Omental fat pad (tissue), 4 donors: ENCODE data around the gene FSD1. TPM values are rescaled to one million over a fixed set of nuclear protein-coding genes. Genes with fewer than 3 reads are reported as not detected.

ENCODE experiments used
- total RNA-seq, 4 donors: library from RNA; depleted of rRNA; stranded (reverse); fragments of >200 nt; gene quantifications; one replicate each; pipeline ENCODE4 v1.1.0, GENCODE V29; 2016

Gene FSD1
- total RNA-seq, 4 donors from 2014 or later, result not detected

Other genes with a start within 250 kb of the FSD1 start
- 10 to 100 TPM; 33.3 to 53.3 (median 38.4) TPM for gene ZBTB7A, start 237.7 kb upstream of the FSD1 start, total RNA-seq
- gene MAP2K2, start 180.5 kb upstream of the FSD1 start, total RNA-seq, result 10 to 100 TPM; 47.4 to 65.2 (median 61.4) TPM
- gene CREB3L3, start 151.0 kb upstream of the FSD1 start, total RNA-seq, result not detected
- 10 to 100 TPM; 15.0 to 29.6 (median 21.0) TPM for gene SIRT6, start 122.0 kb upstream of the FSD1 start, total RNA-seq
- 1 to 10 TPM in 2 of 4 donors, under 1 TPM in 2; 0.88 to 1.2 (median 1.0) TPM for gene ANKRD24, start 121.9 kb upstream of the FSD1 start, total RNA-seq
- 10 to 100 TPM in 1 of 4 donors, 1 to 10 TPM in 3; 2.2 to 11.4 (median 5.0) TPM for gene EBI3, start 75.1 kb upstream of the FSD1 start, total RNA-seq
- gene YJU2, start 57.5 kb upstream of the FSD1 start, total RNA-seq, result 10 to 100 TPM; 13.2 to 23.7 (median 16.8) TPM
- under 1 TPM in 1 of 4 donors, not detected in 3; 0.19 TPM for gene SHD, start 25.3 kb upstream of the FSD1 start, total RNA-seq
- gene TMIGD2, start 2.2 kb upstream of the FSD1 start, total RNA-seq, result under 1 TPM in 1 of 4 donors, not detected in 3; 0.79 TPM
- gene STAP2, start 34.2 kb downstream of the FSD1 start, total RNA-seq, result 10 to 100 TPM in 2 of 4 donors, 1 to 10 TPM in 2; 4.6 to 18.8 (median 7.7) TPM
- gene MPND, start 39.0 kb downstream of the FSD1 start, total RNA-seq, result 1 to 10 TPM; 3.5 to 7.1 (median 6.0) TPM
- gene SH3GL1, start 95.9 kb downstream of the FSD1 start, total RNA-seq, result 10 to 100 TPM; 38.0 to 54.9 (median 48.2) TPM
- 1 to 10 TPM; 3.9 to 6.5 (median 4.1) TPM for gene CHAF1A, start 98.0 kb downstream of the FSD1 start, total RNA-seq
- gene UBXN6, start 153.2 kb downstream of the FSD1 start, total RNA-seq, result 100 to 1,000 TPM in 2 of 4 donors, 10 to 100 TPM in 2; 62.7 to 128 (median 88.6) TPM
- 10 to 100 TPM; 17.3 to 40.8 (median 25.2) TPM for gene HDGFL2, start 167.7 kb downstream of the FSD1 start, total RNA-seq
- 1,000 to 10,000 TPM in 1 of 4 donors, 100 to 1,000 TPM in 3; 183 to 2,054 (median 453) TPM for gene PLIN4, start 213.9 kb downstream of the FSD1 start, total RNA-seq
- 10 to 100 TPM; 28.6 to 48.1 (median 44.0) TPM for gene PLIN5, start 230.6 kb downstream of the FSD1 start, total RNA-seq
- 10 to 100 TPM in 1 of 4 donors, 1 to 10 TPM in 3; 1.4 to 22.6 (median 5.4) TPM for gene LRG1, start 235.4 kb downstream of the FSD1 start, total RNA-seq